Erythroblast (primary cell): ENCODE measurements around the gene ADSS2.

ENCODE experiments used
- GATA1 ChIP-seq: IDR thresholded peaks from 2 replicates; pipeline ENCODE4 v1.6.1; 2011; ENCODE audit warnings: low read depth, mild to moderate bottlenecking, control low read depth, low read length, moderate library complexity
- POLR2A ChIP-seq: IDR thresholded peaks from 2 replicates; pipeline ENCODE4 v1.6.1; 2011; ENCODE audit warnings: mild to moderate bottlenecking, low read length

- TF ChIP-seq POLR2A, result no peak
- TF ChIP-seq GATA1, result no peak
Measured at GRCh38 chr1:244427647-244428046, 24.1 kb downstream of the ADSS2 start.
